Measurements from ENCODE around the gene TTLL4.

GRCh38 chr2:218756599-218757377, 46.2 kb downstream of the TTLL4 start:
- TF ChIP-seq CTCF (IDR thresholded peaks at IDR 0.05) (no peak), EZH2 (IDR thresholded peaks at IDR 0.05; ENCODE audit: borderline replicate concordance, insufficient read depth, low read depth, low read length, poor library complexity, severe bottlenecking) (no peak)
